Uterus (tissue), 4 donors: ENCODE data around the gene SLC46A2. TPM values are rescaled to one million over a fixed set of nuclear protein-coding genes. Genes with fewer than 3 reads are reported as not detected.
A peak's percentile ranks its signal among the peaks of the same experiment; 100 is the strongest.

Experiments
- DNase-seq, 2 donors: peaks; one replicate each; pipeline ENCODE4 v3.0.0-alpha.2; 2019 to 2020
- H3K27ac ChIP-seq, 2 donors: fragments of 200-600 bp; sonication (generic); 1 replicate in 1 of 2; 2 replicates in 1 of 2; pipeline ENCODE4 v1.5.1; 2016 to 2018
- H3K27me3 ChIP-seq, 2 donors: fragments of 200-600 bp; sonication (generic); one replicate each; pipeline ENCODE4 v1.5.1; 2018 to 2019; ENCODE audit warnings: control low read depth in 1 of 2
- H3K36me3 ChIP-seq, 2 donors: fragments of 200-600 bp; sonication (generic); one replicate each; pipeline ENCODE4 v1.5.1; 2019; ENCODE audit warnings: control low read depth in 1 of 2
- H3K4me1 ChIP-seq, 2 donors: fragments of 200-600 bp; sonication (generic); one replicate each; pipeline ENCODE4 v1.5.1; 2018 to 2019; ENCODE audit warnings: control low read depth in 1 of 2
- H3K4me3 ChIP-seq, 2 donors: fragments of 200-600 bp; sonication (generic); 1 replicate in 1 of 2; 2 replicates in 1 of 2; pipeline ENCODE4 v1.5.1; 2018 to 2019; ENCODE audit warnings: mild to moderate bottlenecking in 1 of 2
- H3K9me3 ChIP-seq, 2 donors: fragments of 200-600 bp; sonication (generic); one replicate each; pipeline ENCODE4 v1.5.1; 2019; ENCODE audit warnings: control low read depth in 1 of 2
- CTCF ChIP-seq, 4 experiments: fragments of 200-600 bp in 2 of 4; fragments of 450-650 bp in 2 of 4; sonication (generic) in 2 of 4; IDR thresholded peaks; one replicate each; pipeline ENCODE4 v1.5.1; 2016 to 2019; ENCODE audit warnings: antibody characterized with exemption in 4 of 4, mild to moderate bottlenecking in 2 of 4, moderate library complexity in 1 of 4
- POLR2A ChIP-seq, 2 donors: fragments of 450-650 bp; IDR thresholded peaks; one replicate each; pipeline ENCODE4 v1.6.1; 2016; ENCODE audit warnings: antibody characterized with exemption in 2 of 2, mild to moderate bottlenecking in 1 of 2, moderate library complexity in 1 of 2
- intact Hi-C: fragments of 100-400 bp; cut with DNase I; formaldehyde crosslinking; loops from one replicate; pipeline ENCODE4 v1.15.1; 2023; ENCODE audit warnings: low total_unique reads
- total RNA-seq, 4 donors: library from RNA; depleted of rRNA in 3 of 4; stranded (reverse); fragments of >200 nt in 3 of 4; gene quantifications; one replicate each; pipeline versions ENCODE4 v1.1.0 to v1.2.4, GENCODE V29; 2014 to 2023
- donor health status: DM: yes; HTN: yes; CAD: no.

SLC46A2 gene
- total RNA-seq, 4 donors from 2014 or later, result not detected

GRCh38 chr9:112861638-112862555, 28.8 kb downstream of the SLC46A2 start:
- TF ChIP-seq CTCF (IDR thresholded peaks at IDR 0.05) (no peak), POLR2A (IDR thresholded peaks at IDR 0.05) (no peak)
- H3K4me1 ChIP-seq, result no peaks in the 10 kb centered on the region
- no peaks in the 10 kb centered on the region for H3K9me3 ChIP-seq
- no peaks in the 10 kb centered on the region for H3K36me3 ChIP-seq
- H3K4me3 ChIP-seq, result no peak overlapping the region
- intact Hi-C loops, result no loop called here
- H3K27me3 ChIP-seq, result no peaks in the 10 kb centered on the region
- DNase-seq, result no peak
- H3K27ac ChIP-seq, result peak overlapping the region in 1 of 2 donors; percentile 23

DNA sequence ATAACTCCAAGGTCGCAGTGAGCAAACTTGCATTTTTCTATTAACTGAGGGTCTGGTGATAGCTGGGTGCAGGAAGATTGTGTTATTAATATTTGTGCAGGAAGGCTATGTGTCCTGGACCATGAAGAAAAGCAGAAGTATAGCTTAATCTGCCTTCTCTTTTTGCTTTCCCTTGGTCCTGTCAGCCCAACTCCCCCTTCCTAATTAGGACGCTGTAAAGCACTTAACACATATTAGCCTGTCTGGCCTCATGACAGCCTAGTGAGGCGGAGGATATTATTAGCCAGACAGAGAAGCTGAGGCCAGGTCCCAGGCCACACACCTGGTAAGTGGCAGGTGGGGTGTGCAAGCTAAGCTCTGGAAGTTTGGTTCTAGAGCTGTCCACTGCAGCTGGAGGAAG, 29.5 kb downstream of the SLC46A2 start:
- Histone ChIP-seq H3K4me3 (no peak overlapping the region), H3K36me3 (no peaks in the 10 kb centered on the region), H3K27ac (no peak overlapping the region), H3K4me1 (no peaks in the 10 kb centered on the region), H3K27me3 (no peaks in the 10 kb centered on the region), H3K9me3 (no peaks in the 10 kb centered on the region)
- intact Hi-C loops, result no loop called here
- TF ChIP-seq POLR2A (IDR thresholded peaks at IDR 0.05), result no peak
- TF ChIP-seq CTCF (IDR thresholded peaks at IDR 0.05), result no peak
- no peak for DNase-seq

DNA sequence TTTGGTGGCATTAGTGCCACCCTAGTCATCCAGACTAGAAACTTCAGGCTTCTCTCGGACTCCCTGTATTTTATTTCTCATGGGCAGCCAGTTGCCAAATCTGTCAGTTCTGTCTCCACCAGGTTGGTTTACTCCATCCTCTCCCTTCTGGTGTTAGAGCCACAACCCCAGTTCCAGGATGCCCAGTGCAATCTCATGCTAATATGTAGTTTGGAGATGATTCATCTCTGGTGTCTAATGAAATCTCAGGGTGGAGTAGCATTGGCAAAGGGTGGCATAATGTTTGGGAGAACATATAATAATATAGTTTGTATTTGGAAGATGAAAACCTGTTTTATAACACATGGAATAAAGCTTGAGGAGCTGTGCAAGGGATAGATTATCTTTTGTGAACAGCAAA, 30.2 kb downstream of the SLC46A2 start:
- intact Hi-C loops, result no loop called here

GRCh38 chr9:112858625-112859147, 32.0 kb downstream of the SLC46A2 start:
- DNase-seq, result no peak
- Histone ChIP-seq H3K9me3 (no peaks in the 10 kb centered on the region), H3K4me1 (no peaks in the 10 kb centered on the region), H3K27me3 (no peaks in the 10 kb centered on the region), H3K27ac (no peak overlapping the region), H3K36me3 (no peaks in the 10 kb centered on the region), H3K4me3 (no peak overlapping the region)
- TF ChIP-seq CTCF (IDR thresholded peaks at IDR 0.05), result no peak
- no peak for TF ChIP-seq POLR2A (IDR thresholded peaks at IDR 0.05)
- intact Hi-C loops, result no loop called here

More for the DNA sequence above, 30.2 kb downstream of the SLC46A2 start:
- no peak for DNase-seq
- H3K27me3 ChIP-seq, result no peaks in the 10 kb centered on the region
- H3K36me3 ChIP-seq, result no peaks in the 10 kb centered on the region
- no peaks in the 10 kb centered on the region for H3K4me1 ChIP-seq
- no peak for TF ChIP-seq POLR2A (IDR thresholded peaks at IDR 0.05)
- no peak for TF ChIP-seq CTCF (IDR thresholded peaks at IDR 0.05)
- no peak overlapping the region for H3K4me3 ChIP-seq
- no peaks in the 10 kb centered on the region for H3K9me3 ChIP-seq
- H3K27ac ChIP-seq, result no peak overlapping the region

- no peak overlapping the region for H3K4me3 ChIP-seq
- H3K9me3 ChIP-seq, result no peaks in the 10 kb centered on the region
- no peak overlapping the region for H3K27ac ChIP-seq
- H3K27me3 ChIP-seq, result no peaks in the 10 kb centered on the region
- intact Hi-C loops, result no loop called here
- TF ChIP-seq POLR2A (IDR thresholded peaks at IDR 0.05) (no peak), CTCF (IDR thresholded peaks at IDR 0.05) (no peak)
- no peaks in the 10 kb centered on the region for H3K36me3 ChIP-seq
- no peak for DNase-seq
- no peaks in the 10 kb centered on the region for H3K4me1 ChIP-seq
Measured at GRCh38 chr9:112858005-112858404, 32.7 kb downstream of the SLC46A2 start.
